ENCODE results near the gene TMEM81.

GRCh38 chr1:205109711-205110110, 25.5 kb upstream of the TMEM81 start:
- TF ChIP-seq TCF12 (IDR thresholded peaks at IDR 0.05), result no peak
- no peak for TF ChIP-seq CTCF (IDR thresholded peaks at IDR 0.05)
- TF ChIP-seq POLR2AphosphoS5 (IDR thresholded peaks at IDR 0.05; ENCODE audit: low read depth, low read length), result no peak
- no peak for TF ChIP-seq RCOR1 (IDR thresholded peaks at IDR 0.05; ENCODE audit: low read length)
- no peak for TF ChIP-seq RXRA (IDR thresholded peaks at IDR 0.05; ENCODE audit: borderline replicate concordance, low read depth)
- TF ChIP-seq MAX (IDR thresholded peaks at IDR 0.05; ENCODE audit: low read depth), result no peak

Measured in SK-N-SH (cell line).